H1 (cell line): ENCODE data around the gene EOGT.
A peak's percentile ranks its signal among the peaks of the same experiment; 100 is the strongest.

Experiments used
- CHD7 ChIP-seq: fragments of 300-600 bp; sonication (generic); IDR thresholded peaks from 2 replicates; pipeline ENCODE4 v1.7.1; 2012; ENCODE audit warnings: low read length, moderate library complexity, mild to moderate bottlenecking, inconsistent platforms; ENCODE audit not compliant: insufficient replicate concordance
- CREB1 ChIP-seq: IDR thresholded peaks from 2 replicates; pipeline ENCODE4 v1.6.1; 2012; ENCODE audit warnings: inconsistent platforms
- CTCF ChIP-seq, 3 experiments: IDR thresholded peaks; 1 replicate in 2 of 3; 2 replicates in 1 of 3; pipeline versions ENCODE4 v1.5.1 to v1.6.1; 2011; ENCODE audit warnings: low read length in 3 of 3, mild to moderate bottlenecking in 3 of 3, inconsistent platforms in 2 of 3, low read depth in 1 of 3, moderate library complexity in 1 of 3; ENCODE audit not compliant: insufficient read depth in 1 of 3; ENCODE audit errors: control extremely low read depth in 1 of 3
- EP300 ChIP-seq, 2 experiments: IDR thresholded peaks; 1 replicate in 1 of 2; 2 replicates in 1 of 2; pipeline ENCODE4 v1.6.1; 2011 to 2012; ENCODE audit warnings: low read depth in 2 of 2, low read length in 2 of 2, mild to moderate bottlenecking in 2 of 2, borderline replicate concordance in 1 of 2, inconsistent platforms in 1 of 2, moderate library complexity in 1 of 2
- KDM5A ChIP-seq: fragments of 200-600 bp; IDR thresholded peaks from 2 replicates; pipeline ENCODE4 v1.7.1; 2012; ENCODE audit warnings: mild to moderate bottlenecking, low read length, inconsistent platforms, mixed read lengths
- POLR2A ChIP-seq, 2 experiments: IDR thresholded peaks; 1 replicate in 1 of 2; 2 replicates in 1 of 2; pipeline ENCODE4 v1.6.1; 2011; ENCODE audit warnings: low read depth in 2 of 2, low read length in 2 of 2, mild to moderate bottlenecking in 2 of 2; ENCODE audit errors: control extremely low read depth in 1 of 2
- RXRA ChIP-seq: IDR thresholded peaks from 2 replicates; pipeline ENCODE4 v1.6.1; 2011; ENCODE audit warnings: low read depth, mild to moderate bottlenecking, low read length, moderate library complexity; ENCODE audit not compliant: insufficient read depth
- SIX5 ChIP-seq: IDR thresholded peaks from 2 replicates; pipeline ENCODE4 v1.6.1; 2011; ENCODE audit warnings: mild to moderate bottlenecking, low read depth, low read length
- TAF1 ChIP-seq: IDR thresholded peaks from 2 replicates; pipeline ENCODE4 v1.6.1; 2011; ENCODE audit warnings: mild to moderate bottlenecking, low read depth, low read length

DNA sequence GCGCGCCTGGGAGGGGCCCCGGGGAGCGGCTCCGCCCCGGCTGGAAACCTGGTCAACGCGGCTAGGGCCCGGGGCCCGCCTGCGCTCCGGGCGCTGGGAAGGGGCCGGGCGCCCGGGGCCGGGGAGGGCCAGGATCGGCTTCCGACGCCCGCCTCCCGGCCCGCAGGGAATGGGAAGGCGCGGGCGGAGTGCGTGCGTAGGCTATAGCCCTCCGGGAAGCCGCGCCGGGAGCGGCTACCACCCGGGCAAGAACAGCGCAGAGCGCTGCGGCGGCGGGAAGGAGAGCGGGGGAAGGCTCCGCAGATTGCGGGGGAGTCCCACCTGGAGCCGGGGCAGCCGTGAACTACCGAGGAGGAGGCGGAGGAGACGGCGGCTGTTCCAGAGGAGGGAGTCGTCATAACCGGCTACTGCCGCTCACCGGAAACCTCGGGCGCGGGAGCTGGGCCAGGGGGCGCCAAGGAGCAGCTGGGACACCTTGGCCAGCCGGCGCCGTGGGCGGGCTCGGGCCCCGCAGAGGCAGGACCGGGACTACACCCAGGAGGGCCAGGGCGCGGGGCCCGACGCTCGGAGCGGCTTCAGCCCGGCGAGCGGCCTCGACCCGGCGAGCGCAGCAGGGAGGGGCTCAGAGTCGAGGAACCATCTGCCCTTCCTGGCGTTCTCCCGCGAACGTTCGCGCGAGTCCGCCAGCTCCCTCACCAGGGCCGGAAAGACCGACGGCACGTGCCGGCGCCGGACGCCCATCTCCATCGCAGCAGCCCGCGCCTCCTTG, at the start of gene EOGT:
- peak; percentile 58 to 62 (median 60) for TF ChIP-seq CTCF (IDR thresholded peaks at IDR 0.05; ENCODE audit: control extremely low read depth in 1 of 3, insufficient read depth in 1 of 3, low read depth in 1 of 3, low read length in 3 of 3)
- TF ChIP-seq CHD7, result no peak
- TF ChIP-seq POLR2A (IDR thresholded peaks at IDR 0.05; ENCODE audit: control extremely low read depth in 1 of 2, low read depth in 2 of 2, low read length in 2 of 2), result peak; percentile 49 to 82
- no peak for TF ChIP-seq KDM5A
- no peak for TF ChIP-seq RXRA
- peak in 1 of 2 experiments; percentile 67; a peak in 1 of 3 replicates for TF ChIP-seq EP300 (IDR thresholded peaks at IDR 0.05; ENCODE audit: borderline replicate concordance in 1 of 2, low read depth in 2 of 2, low read length in 2 of 2)
- TF ChIP-seq SIX5, result no peak
- TF ChIP-seq TAF1, result peak; percentile 80
- TF ChIP-seq CREB1, result no peak
